NCI-H82 treated with DMSO at 0.1 percent for 48 hours (cell line): ENCODE results near the gene PKP2.

Experiments used
- DNase-seq: peaks from one replicate; lab custom pipeline; 2025; ENCODE audit not compliant: unreplicated experiment; lab: John Stamatoyannopoulos, UW

PKP2 gene

DNA sequence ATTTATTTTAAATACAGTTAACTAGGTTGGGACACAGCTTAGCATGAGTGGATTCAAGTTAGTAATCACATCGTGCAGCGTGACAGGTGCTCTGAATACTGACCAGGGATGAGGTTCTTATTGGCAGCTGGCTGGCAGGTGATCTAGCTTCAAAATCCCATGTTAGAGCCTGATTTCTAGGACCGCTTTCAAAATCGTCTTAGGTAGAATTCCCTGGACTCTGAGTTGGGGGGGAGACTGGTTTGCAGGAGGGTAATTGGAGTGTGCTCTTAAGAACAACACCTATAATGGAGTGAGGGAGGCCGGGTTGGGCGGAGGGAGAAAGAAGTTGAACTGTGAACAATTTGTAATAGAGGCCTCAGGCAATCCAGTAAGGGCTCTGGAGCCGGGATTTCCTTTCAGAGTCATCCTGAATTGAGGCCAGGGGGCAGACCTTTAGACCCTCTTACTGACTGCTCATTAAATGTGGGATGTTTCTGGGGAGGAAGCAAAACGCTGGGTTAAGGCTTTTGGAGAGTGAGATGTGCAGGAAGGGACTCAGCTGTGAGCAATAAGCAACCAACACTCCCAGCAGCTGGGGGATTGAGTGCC, 140.0 kb downstream of the PKP2 start:
- no peak for DNase-seq

- peak; percentile 92 for DNase-seq
Observed at GRCh38 chr12:32755654-32756475, 140.7 kb downstream of the PKP2 start, which contains the start of gene YARS2. Gene YARS2 (minus strand): TSS chr12:32755897. CDS start chr12:32755874, 23 bp downstream.

- DNase-seq, result peak; percentile 75
Observed at GRCh38 chr12:32755051-32755653, 141.4 kb downstream of the PKP2 start.

GRCh38 chr12:32754111-32754510, 142.5 kb downstream of the PKP2 start:
- no peak for DNase-seq

DNA sequence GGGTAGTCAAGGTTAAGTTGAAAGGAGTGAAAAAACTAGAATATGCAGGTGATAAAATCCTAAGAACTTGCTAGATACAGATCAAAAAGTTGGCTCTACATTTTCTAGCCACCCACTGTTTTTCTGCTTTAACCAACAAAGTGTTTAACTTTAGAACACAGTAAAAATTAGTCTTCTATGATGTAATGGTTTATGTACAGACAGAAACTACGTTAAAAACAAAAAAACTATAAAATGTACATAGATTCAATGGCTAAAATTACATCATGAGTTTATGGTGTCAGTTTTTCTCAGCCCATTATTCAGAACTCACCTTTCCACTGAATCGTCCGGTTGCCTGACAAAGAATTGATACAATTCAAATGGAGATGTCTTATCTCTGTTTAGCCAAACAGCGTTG, 143.0 kb downstream of the PKP2 start:
- no peak for DNase-seq

DNA sequence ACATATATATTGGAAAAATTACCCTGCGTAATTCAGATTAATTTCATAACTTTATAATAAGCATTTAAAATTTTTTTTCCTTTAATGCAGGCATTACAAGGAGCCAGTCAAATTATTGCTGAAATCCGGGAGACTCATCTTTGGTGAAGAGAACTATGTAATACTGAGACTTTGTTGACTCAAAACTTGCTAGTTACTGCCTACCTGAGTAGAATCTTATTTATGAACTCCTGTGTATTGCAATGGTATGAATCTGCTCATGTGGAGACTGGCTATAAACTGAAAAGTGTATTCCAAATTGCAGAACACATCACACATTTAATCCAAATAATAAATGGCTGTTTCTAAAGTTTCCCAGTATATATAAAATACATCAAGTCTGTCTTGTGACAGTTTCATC, 153.3 kb downstream of the PKP2 start:
- DNase-seq, result no peak

GRCh38 chr12:32742133-32742532, 154.4 kb downstream of the PKP2 start:
- no peak for DNase-seq
